Bronchial epithelial cell (primary cell): Measurements from ENCODE around the gene CALML6. TPM values are rescaled to one million over a fixed set of nuclear protein-coding genes. Genes with fewer than 3 reads are reported as not detected.
A peak's percentile ranks its signal among the peaks of the same experiment; 100 is the strongest.

Experiments used
- DNase-seq: peaks from one replicate; pipeline ENCODE4 v3.0.0-alpha.2; 2010; ENCODE audit warnings: low read depth
- FAIRE-seq: peaks from 2 replicates; lab custom pipeline; 2011; peaks lifted over from hg19 to GRCh38; lab: Jason Lieb, UNC
- H3K27me3 ChIP-seq: 2 replicates; pipeline ENCODE4 v1.5.1; 2011; ENCODE audit warnings: low read length; ENCODE audit not compliant: control insufficient read depth, insufficient read depth
- H3K36me3 ChIP-seq: 2 replicates; pipeline ENCODE4 v1.5.1; 2011; ENCODE audit warnings: low read length; ENCODE audit not compliant: control insufficient read depth, insufficient read depth
- H3K4me3 ChIP-seq: 2 replicates; pipeline ENCODE4 v1.5.1; 2011; ENCODE audit warnings: mild to moderate bottlenecking, low read depth, low read length, control low read depth
- CTCF ChIP-seq: IDR thresholded peaks from 2 replicates; pipeline ENCODE4 v1.5.1; 2011; ENCODE audit warnings: mild to moderate bottlenecking, moderate library complexity, low read length, control low read depth, inconsistent platforms; ENCODE audit not compliant: insufficient read depth, severe bottlenecking
- total RNA-seq: library from RNA; depleted of rRNA; stranded (reverse); fragments of >200 nt; gene quantifications from 2 replicates; pipeline ENCODE4 v1.2.1, GENCODE V29; 2014

CALML6 gene
- total RNA-seq, 1 donor from 2014 or later, result under 0.01 TPM

- DNase-seq, result no peak
Measured at GRCh38 chr1:1899266-1899966, 15.6 kb upstream of the CALML6 start.

GRCh38 chr1:1899967-1900327 is 15.1 kb upstream of the CALML6 start:
- Histone ChIP-seq H3K4me3 (no peak overlapping the region), H3K36me3 (no peaks in the 10 kb centered on the region), H3K27me3 (peaks cover 2% of the 10 kb centered on the region)
- no peak for FAIRE-seq
- DNase-seq, result no peak
- no peak for TF ChIP-seq CTCF

More at GRCh38 chr1:1899266-1899966, 15.6 kb upstream of the CALML6 start:
- peak; percentile 16 for TF ChIP-seq CTCF
- H3K36me3 ChIP-seq, result no peaks in the 10 kb centered on the region
- no peak for FAIRE-seq
- peaks cover 2% of the 10 kb centered on the region for H3K27me3 ChIP-seq
- H3K4me3 ChIP-seq, result no peak overlapping the region

- FAIRE-seq, result no peak
- Histone ChIP-seq H3K36me3 (no peaks in the 10 kb centered on the region), H3K4me3 (no peak overlapping the region), H3K27me3 (no peaks in the 10 kb centered on the region)
- TF ChIP-seq CTCF, result no peak
- no peak for DNase-seq
Measured at GRCh38 chr1:1900883-1901640, 14.0 kb upstream of the CALML6 start.

GRCh38 chr1:1901641-1902294 is 13.3 kb upstream of the CALML6 start:
- Histone ChIP-seq H3K27me3 (no peaks in the 10 kb centered on the region), H3K36me3 (no peaks in the 10 kb centered on the region), H3K4me3 (no peak overlapping the region)
- DNase-seq (no peak), FAIRE-seq (no peak)
- TF ChIP-seq CTCF, result no peak

GRCh38 chr1:1903224-1903623 is 11.8 kb upstream of the CALML6 start:
- TF ChIP-seq CTCF, result no peak
- Histone ChIP-seq H3K27me3 (no peaks in the 10 kb centered on the region), H3K4me3 (no peak overlapping the region), H3K36me3 (no peaks in the 10 kb centered on the region)
- DNase-seq (no peak), FAIRE-seq (no peak)
